ENCODE results near the gene NPHP1. TPM values are rescaled to one million over a fixed set of nuclear protein-coding genes. Genes with fewer than 3 reads are reported as not detected.

Gene NPHP1
- total and polyA plus RNA-seq, 2 donors (not counting 3 experiments of a cell fraction or from before 2014, with no cell fraction given): 2.3 to 5.9 TPM

DNA sequence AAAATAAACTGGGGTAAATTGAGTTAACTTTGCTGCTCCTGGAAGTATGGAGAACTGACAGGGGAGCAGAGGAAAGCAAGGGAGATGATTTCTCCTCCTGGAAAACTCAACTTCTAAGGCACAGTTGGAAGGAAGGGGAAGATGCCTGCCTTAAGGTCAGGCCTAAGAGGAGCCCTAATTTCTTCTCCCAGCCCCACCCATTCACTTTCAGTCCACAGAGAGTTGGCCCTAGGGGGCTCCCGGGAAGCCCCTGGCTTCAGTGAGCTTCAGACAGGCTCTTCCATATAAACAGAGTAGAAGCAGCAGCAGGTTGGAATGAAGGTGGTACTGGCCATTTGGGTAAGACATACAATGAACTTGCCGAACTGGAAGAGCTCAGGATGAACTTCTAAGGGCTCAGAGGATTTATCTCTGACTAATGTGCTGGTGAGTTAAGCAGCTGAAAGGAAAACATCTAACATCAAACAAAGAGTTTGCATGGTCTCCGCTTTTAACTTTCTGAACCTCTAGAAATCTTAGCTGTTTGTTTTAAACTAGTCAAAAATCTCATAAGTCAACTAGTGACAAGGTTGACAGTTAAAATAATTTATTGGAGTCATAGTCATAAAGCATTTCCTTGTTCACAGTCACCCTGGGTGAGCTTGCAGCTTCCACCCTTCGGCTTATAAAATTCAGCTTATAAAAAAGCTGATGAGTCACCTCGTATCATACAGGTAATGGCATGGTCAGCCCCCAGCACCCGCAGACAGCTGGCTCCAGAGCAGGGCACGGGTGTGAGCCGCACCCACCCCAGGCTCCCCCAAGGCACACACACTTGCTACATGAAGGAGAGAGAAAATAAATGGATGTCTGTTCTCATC, 99.0 kb downstream of the NPHP1 start:
- DNase-seq (ENCODE audit: low read depth, low spot score): peak; percentile 83
- peak overlapping the region; percentile 95 for H3K27ac ChIP-seq (ENCODE audit: insufficient read depth, low read depth, low read length)
- peak; percentile 64 for FAIRE-seq
- POLR2A ChIA-PET: interaction anchor here (0.7 to 1.1 kb wide), 2 partner anchors 10 to 44 kb away, joined by 4 to 5 read pairs; partner anchors contain the start of gene MALL
- no peak overlapping the region for H2AFZ ChIP-seq (ENCODE audit: low read depth, low read length)
- peaks cover 71% of the 10 kb centered on the region for H3K4me1 ChIP-seq (ENCODE audit: control insufficient read depth, extremely low read depth, insufficient read depth, low read length)
- peak overlapping the region; percentile 68 for H3K9ac ChIP-seq (replicated peaks; ENCODE audit: extremely low read depth, insufficient read depth, low read length)
- peaks cover 59% of the 10 kb centered on the region for H3K79me2 ChIP-seq (ENCODE audit: control insufficient read depth, insufficient read depth, low read length)
- peak overlapping the region; percentile 49 for H3K4me2 ChIP-seq (ENCODE audit: insufficient read depth, low read length)
- no peaks in the 10 kb centered on the region for H3K9me3 ChIP-seq (replicated peaks; ENCODE audit: control insufficient read depth, insufficient read depth, low read length)
- intact Hi-C loops (cut with micrococcal nuclease): no loop called here
- dilution Hi-C loops (cut with MboI; ENCODE audit: extremely low pct_ligation_motif_present, low sequenced_read_pairs): no loop called here
- H3K9me1 ChIP-seq (replicated peaks; ENCODE audit: control insufficient read depth, extremely low read depth, insufficient read depth, low read length): no peaks in the 10 kb centered on the region
- CTCF ChIA-PET: interaction anchor here (1.0 to 2.5 kb wide), 3 partner anchors 10 to 51 kb away, joined by 3 to 51 read pairs (median 23); partner anchors contain the start of gene MALL
- TF ChIP-seq, protein P1, sequence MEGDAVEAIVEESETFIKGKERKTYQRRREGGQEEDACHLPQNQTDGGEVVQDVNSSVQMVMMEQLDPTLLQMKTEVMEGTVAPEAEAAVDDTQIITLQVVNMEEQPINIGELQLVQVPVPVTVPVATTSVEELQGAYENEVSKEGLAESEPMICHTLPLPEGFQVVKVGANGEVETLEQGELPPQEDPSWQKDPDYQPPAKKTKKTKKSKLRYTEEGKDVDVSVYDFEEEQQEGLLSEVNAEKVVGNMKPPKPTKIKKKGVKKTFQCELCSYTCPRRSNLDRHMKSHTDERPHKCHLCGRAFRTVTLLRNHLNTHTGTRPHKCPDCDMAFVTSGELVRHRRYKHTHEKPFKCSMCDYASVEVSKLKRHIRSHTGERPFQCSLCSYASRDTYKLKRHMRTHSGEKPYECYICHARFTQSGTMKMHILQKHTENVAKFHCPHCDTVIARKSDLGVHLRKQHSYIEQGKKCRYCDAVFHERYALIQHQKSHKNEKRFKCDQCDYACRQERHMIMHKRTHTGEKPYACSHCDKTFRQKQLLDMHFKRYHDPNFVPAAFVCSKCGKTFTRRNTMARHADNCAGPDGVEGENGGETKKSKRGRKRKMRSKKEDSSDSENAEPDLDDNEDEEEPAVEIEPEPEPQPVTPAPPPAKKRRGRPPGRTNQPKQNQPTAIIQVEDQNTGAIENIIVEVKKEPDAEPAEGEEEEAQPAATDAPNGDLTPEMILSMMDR (IDR thresholded peaks at IDR 0.05; ENCODE audit: extremely low read depth in 1 of 2, insufficient read depth in 1 of 2, low read depth in 1 of 2, low read length in 2 of 2): no peak
- TF ChIP-seq JUN (IDR thresholded peaks at IDR 0.05; ENCODE audit: borderline replicate concordance, insufficient read depth, insufficient read length, low read depth): peak; percentile 88
- TF ChIP-seq POLR2A (IDR thresholded peaks at IDR 0.05; ENCODE audit: low read depth, low read length): peak; percentile 51
- TF ChIP-seq GATA2 (IDR thresholded peaks at IDR 0.05; ENCODE audit: insufficient read depth, insufficient read length, low read depth, low read length): peak; percentile 65
- TF ChIP-seq, protein P2, sequence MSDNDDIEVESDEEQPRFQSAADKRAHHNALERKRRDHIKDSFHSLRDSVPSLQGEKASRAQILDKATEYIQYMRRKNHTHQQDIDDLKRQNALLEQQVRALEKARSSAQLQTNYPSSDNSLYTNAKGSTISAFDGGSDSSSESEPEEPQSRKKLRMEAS (IDR thresholded peaks at IDR 0.05; ENCODE audit: insufficient read depth, insufficient read length): no peak
- peak; percentile 97 for TF ChIP-seq FOS (IDR thresholded peaks at IDR 0.05; ENCODE audit: borderline replicate concordance, insufficient read depth, low read length)
- TF ChIP-seq POLR2AphosphoS5 (IDR thresholded peaks at IDR 0.05; ENCODE audit: insufficient read depth, low read depth, low read length): peak; percentile 79
- no peak for TF ChIP-seq MYC (IDR thresholded peaks at IDR 0.05; ENCODE audit: low read depth, low read length)
- TF ChIP-seq EZH2 (IDR thresholded peaks at IDR 0.05; ENCODE audit: borderline replicate concordance, low read depth, low read length, severe bottlenecking): no peak
- no peak overlapping the region for H3K4me3 ChIP-seq (replicated peaks in 1 of 3; ENCODE audit: insufficient read depth in 1 of 3, low read depth in 1 of 3, low read length in 3 of 3)
- BruUV-seq (replicated peaks): TSS peak; percentile 25
- no peaks in the 10 kb centered on the region for H3K27me3 ChIP-seq (ENCODE audit: control insufficient read depth in 2 of 2, insufficient read depth in 2 of 2, low read length in 2 of 2)
- peaks cover 0 to 6% of the 10 kb centered on the region in 2 experiments for H3K36me3 ChIP-seq (ENCODE audit: control insufficient read depth in 2 of 2, extremely low read depth in 1 of 2, insufficient read depth in 2 of 2, low read length in 2 of 2)
- H4K20me1 ChIP-seq (replicated peaks; ENCODE audit: control insufficient read depth, extremely low read depth, insufficient read depth, low read length): no peaks in the 10 kb centered on the region
